Hepatocyte (in vitro differentiated cells): ENCODE data around the gene ABCB8.

Experiments used
- CTCF ChIP-seq: fragments of 200-600 bp; sonication (generic); IDR thresholded peaks from 2 replicates; pipeline ENCODE4 v1.5.1; 2016; ENCODE audit warnings: antibody characterized with exemption, mild to moderate bottlenecking; ENCODE audit not compliant: poor library complexity
- EZH2phosphoT487 ChIP-seq: fragments of 200-600 bp; sonication (generic); IDR thresholded peaks from one replicate; pipeline ENCODE4 v1.6.1; 2018; ENCODE audit warnings: antibody characterized with exemption, mild to moderate bottlenecking, low read depth, moderate library complexity; ENCODE audit not compliant: unreplicated experiment, severe bottlenecking

GRCh38 chr7:151053096-151053495, 24.8 kb downstream of the ABCB8 start:
- no peak for TF ChIP-seq CTCF
- TF ChIP-seq EZH2phosphoT487: no peak
